Measurements from ENCODE around the gene PRSS50.

GRCh38 chr3:46730819-46731218 is 13.2 kb upstream of the PRSS50 start:
- TF ChIP-seq CTCF (conservative IDR thresholded peaks at IDR 0.05) (no peak), ZFX (IDR thresholded peaks at IDR 0.05) (no peak)
